ENCODE measurements around the gene GET4.

GET4 gene

DNA sequence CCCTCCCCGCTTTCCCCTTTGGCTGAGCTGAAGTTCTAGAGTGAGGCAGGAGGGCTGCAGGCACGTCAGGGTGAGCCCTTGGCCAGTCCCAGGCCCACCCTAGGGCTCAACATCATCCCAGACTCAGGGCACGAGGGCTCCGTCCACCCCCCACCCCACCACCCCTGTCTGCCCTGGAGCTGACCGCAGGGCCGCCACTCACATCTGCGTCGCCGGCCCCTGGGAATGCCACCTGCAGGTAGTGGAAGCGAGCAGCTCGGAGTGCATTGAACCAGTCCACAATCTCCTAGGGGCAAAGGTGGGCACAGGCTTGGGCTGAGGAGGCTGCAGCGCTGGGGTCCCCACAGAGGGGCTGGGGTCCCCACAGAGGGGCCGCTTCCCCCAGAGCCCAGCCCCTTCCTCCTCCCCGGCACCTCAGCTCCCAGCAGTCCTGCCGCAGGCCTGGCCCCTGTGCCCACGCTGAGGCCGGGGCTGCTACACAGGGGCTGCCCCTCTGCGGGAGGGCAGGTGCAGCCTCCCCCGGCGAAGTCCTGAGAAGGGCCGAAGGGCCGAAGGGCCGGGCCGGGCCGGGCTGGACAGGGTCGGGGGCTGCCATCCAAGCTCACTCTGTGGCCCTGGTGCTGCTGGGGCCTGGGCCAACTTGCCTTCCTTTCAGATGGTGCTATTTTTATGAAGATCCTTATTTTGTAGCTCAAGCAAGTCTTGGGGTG lies 24.1 kb downstream of the GET4 start:
- TF ChIP-seq CTCF (conservative IDR thresholded peaks at IDR 0.05) (no peak), ZFX (IDR thresholded peaks at IDR 0.05) (no peak)

DNA sequence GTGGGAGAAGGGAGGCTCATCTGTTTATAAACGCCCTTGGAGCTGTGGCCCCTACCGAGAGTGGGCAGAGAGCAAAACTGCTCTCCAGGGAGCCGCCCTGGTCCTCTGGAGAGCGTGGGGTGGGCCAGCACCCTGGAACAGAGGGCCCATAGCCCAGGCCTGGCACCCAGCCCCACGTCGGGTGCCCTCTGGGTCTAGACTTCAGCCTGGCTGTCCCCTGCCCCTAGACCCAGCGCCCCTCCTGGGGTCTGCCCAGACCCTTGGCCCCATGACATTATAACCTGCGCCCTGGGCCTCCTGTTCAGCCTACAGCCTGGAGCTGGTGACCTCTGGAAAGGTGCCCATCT lies 24.7 kb downstream of the GET4 start:
- TF ChIP-seq CTCF (conservative IDR thresholded peaks at IDR 0.05) (no peak), ZFX (IDR thresholded peaks at IDR 0.05) (no peak)
- peak overlapping the region; percentile 31 for H3K27ac ChIP-seq

More for the DNA sequence above, 24.1 kb downstream of the GET4 start:
- peak overlapping the region; percentile 31 for H3K27ac ChIP-seq

DNA sequence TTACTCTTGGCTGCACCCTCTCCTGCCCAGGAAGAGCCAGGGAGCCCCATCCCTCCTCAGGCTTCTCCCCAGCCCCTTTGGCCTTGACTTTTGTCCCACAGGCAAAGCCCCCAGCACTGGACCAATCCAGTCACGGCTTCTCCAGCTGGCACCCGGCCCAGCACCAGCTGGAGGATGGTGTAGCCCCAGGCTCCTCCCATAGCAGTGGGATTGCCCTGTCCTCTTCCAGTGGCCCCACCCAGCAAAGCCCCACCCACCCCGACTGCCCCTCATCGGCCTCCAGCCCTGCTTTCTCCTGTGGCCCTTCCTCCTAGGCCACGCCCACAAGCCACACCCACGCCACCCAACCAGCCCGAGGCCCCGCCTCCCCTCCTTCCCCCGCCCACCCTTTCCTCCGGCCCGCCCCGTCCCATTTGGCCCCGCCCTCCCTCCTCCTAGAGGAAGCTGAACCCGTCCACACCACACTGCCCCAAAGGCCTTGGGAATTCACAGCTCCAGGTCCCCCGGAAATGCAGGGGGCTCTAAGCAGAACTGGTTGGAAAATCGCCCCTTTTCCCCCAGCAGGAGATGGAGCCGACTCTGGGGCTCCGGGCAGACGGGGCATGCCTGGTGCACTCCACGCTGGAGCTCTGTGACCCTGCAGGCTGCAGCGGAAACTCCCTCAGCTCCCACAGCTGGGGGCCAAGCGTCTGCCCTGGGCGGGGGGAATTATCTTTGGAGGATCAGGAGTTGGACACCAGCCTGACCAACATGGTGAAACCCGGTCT lies 25.2 kb downstream of the GET4 start:
- no peak for TF ChIP-seq ZFX (IDR thresholded peaks at IDR 0.05)
- TF ChIP-seq CTCF (conservative IDR thresholded peaks at IDR 0.05), result no peak
- H3K27ac ChIP-seq, result peak overlapping the region; percentile 31

GRCh38 chr7:902996-903395 lies 26.6 kb downstream of the GET4 start:
- H3K27ac ChIP-seq, result no peak overlapping the region
- TF ChIP-seq CTCF (conservative IDR thresholded peaks at IDR 0.05), result no peak

GRCh38 chr7:903921-904755 lies 27.8 kb downstream of the GET4 start:
- TF ChIP-seq ZFX (IDR thresholded peaks at IDR 0.05), result no peak
- no peak for TF ChIP-seq CTCF (conservative IDR thresholded peaks at IDR 0.05)
- no peak overlapping the region for H3K27ac ChIP-seq

- H3K27ac ChIP-seq, result no peak overlapping the region
- no peak for TF ChIP-seq ZFX (IDR thresholded peaks at IDR 0.05)
- TF ChIP-seq CTCF (conservative IDR thresholded peaks at IDR 0.05), result no peak
Measured at GRCh38 chr7:904847-905246, 28.5 kb downstream of the GET4 start.

DNA sequence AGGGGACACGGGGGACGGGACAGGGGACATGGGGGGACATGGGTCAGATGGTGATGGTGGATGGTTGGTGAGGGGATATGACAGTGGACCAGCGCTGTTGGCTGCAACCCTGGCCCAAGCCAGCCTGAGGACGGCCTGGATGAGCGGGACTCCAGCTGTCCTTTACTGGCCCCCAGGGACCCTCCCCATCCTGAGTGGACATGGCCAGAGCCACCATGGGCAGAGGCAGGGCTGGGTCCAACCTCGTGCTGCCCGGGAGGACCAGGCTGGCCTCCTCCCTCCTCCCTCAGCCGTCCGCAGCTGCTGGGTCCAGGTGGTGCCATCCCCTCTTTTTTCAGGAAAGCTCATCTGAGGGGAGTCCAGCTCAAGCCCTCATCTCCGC lies 30.4 kb downstream of the GET4 start:
- H3K27ac ChIP-seq, result no peak overlapping the region
- TF ChIP-seq ZFX (IDR thresholded peaks at IDR 0.05) (no peak), CTCF (conservative IDR thresholded peaks at IDR 0.05) (no peak)

Measured in C4-2B (cell line).